Sigmoid colon (tissue), 7 donors: ENCODE data around the gene DNASE1L3. TPM values are rescaled to one million over a fixed set of nuclear protein-coding genes. Genes with fewer than 3 reads are reported as not detected.

Source experiments
- DNase-seq: peaks from one replicate; pipeline ENCODE4 v3.0.0-alpha.2; 2019
- H3K27ac ChIP-seq, 4 donors: fragments of 200-600 bp; sonication (generic); one replicate each; pipeline ENCODE4 v1.5.1; 2016 to 2019; ENCODE audit warnings: mild to moderate bottlenecking in 1 of 4
- H3K27me3 ChIP-seq, 3 donors: fragments of 200-600 bp; sonication (generic); one replicate each; pipeline ENCODE4 v1.5.1; 2019; ENCODE audit warnings: mild to moderate bottlenecking in 1 of 3
- H3K36me3 ChIP-seq, 4 donors: fragments of 200-600 bp; sonication (generic); one replicate each; pipeline ENCODE4 v1.5.1; 2016 to 2019
- H3K4me1 ChIP-seq, 4 donors: fragments of 200-600 bp; sonication (generic); one replicate each; pipeline ENCODE4 v1.5.1; 2017 to 2019
- H3K4me3 ChIP-seq, 4 donors: fragments of 200-600 bp; sonication (generic); one replicate each; pipeline ENCODE4 v1.5.1; 2017 to 2019; ENCODE audit warnings: mild to moderate bottlenecking in 2 of 4, moderate library complexity in 1 of 4
- H3K9me3 ChIP-seq, 4 donors: fragments of 200-600 bp in 3 of 4; sonication (generic) in 3 of 4; one replicate each; pipeline versions ENCODE4 v1.5.1 to v1.6.1; 2013 to 2019
- EP300 ChIP-seq, 4 donors: sonication (generic); formaldehyde crosslinking; IDR thresholded peaks; one replicate each; pipeline ENCODE4 v1.6.1; 2017; ENCODE audit warnings: antibody characterized with exemption in 4 of 4
- POLR2A ChIP-seq, 2 donors: fragments of 450-650 bp; IDR thresholded peaks; one replicate each; pipeline ENCODE4 v1.6.1; 2016; ENCODE audit warnings: antibody characterized with exemption in 2 of 2, mild to moderate bottlenecking in 2 of 2, moderate library complexity in 2 of 2
- POLR2AphosphoS5 ChIP-seq, 4 donors: sonication (generic); formaldehyde crosslinking; IDR thresholded peaks; one replicate each; pipeline ENCODE4 v1.6.1; 2017; ENCODE audit warnings: antibody characterized with exemption in 4 of 4
- WGBS, 2 donors: extraction: QIAGEN DNeasy Blood & Tissue Kit; methylation state at CpG; one replicate each; pipeline ENCODE4 v1.1.7; 2013; 5-methylcytosine and 5-hydroxymethylcytosine counted together
- intact Hi-C: fragments of 100-400 bp; cut with DNase I; formaldehyde crosslinking; loops from one replicate; pipeline ENCODE4 v1.15.1; 2023
- polyA plus RNA-seq, 3 donors: library from polyadenylated mRNA; stranded (reverse); fragments of 200-250 nt; gene quantifications; one replicate each; pipeline ENCODE4 v1.2.3, GENCODE V29; 2013
- total RNA-seq, 4 donors: library from RNA; depleted of rRNA; stranded (reverse); fragments of >200 nt; gene quantifications; one replicate each; pipeline ENCODE4 v1.1.0, GENCODE V29; 2016
- TF ChIP-seq, protein P1 (sequence below), 4 experiments: fragments of 450-650 bp in 3 of 4; fragments of 200-600 bp in 1 of 4; IDR thresholded peaks; one replicate each; pipeline ENCODE4 v1.5.1; 2016 to 2019; ENCODE audit warnings: antibody characterized with exemption in 4 of 4, mild to moderate bottlenecking in 3 of 4, moderate library complexity in 2 of 4
- donor health status: healthy with polysubstance abuse.
- donor health status: Bipolar disorder and iron deficiency.
- donor health status: healthy.

The DNASE1L3 gene
- total and polyA plus RNA-seq, 7 donors = 0.27 to 69.8 (median 4.9) TPM; not detected in 1

DNA sequence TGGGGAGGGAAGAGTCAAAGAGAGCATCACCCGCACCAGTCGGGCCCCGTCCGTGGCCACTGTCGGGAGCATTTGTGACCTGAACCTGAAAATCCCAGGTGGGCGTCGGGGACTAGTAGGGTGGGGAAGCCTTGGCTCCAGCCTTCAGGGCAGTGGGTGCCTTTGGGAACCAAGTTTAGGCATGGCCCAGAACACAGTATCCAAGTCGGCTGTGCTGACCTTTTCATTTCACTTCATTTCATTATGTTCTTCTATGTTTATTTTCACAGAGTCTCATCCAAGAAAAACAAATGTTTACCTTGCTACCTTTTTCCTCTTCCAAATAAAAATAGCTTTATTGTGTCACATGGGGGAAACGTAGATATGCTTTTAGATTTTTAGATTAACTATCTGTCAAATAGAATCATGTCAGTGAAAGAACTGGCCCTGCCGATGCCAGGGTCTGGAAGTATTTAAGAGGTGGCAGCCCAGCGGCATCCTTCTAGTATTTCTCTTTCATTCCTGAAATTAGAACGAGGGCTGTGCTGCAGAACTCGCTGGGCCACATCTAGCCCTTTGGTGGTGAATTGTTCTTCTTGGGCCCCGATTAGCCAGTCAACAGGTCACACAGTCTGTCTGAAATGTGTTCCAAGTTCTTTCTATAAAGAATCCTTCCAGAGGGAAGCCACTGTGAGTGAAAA is 60.5 kb downstream of the DNASE1L3 start:
- Histone ChIP-seq H3K27me3 (no peaks in the 10 kb centered on the region), H3K4me3 (no peak overlapping the region), H3K9me3 (no peaks in the 10 kb centered on the region), H3K4me1 (peaks cover 0 to 24% (median 15%) of the 10 kb centered on the region in 4 donors), H3K36me3 (peaks cover 24 to 99% (median 71%) of the 10 kb centered on the region in 4 donors), H3K27ac (peak overlapping the region in 3 of 4 donors; percentile 37 to 66 (median 52))
- TF ChIP-seq, protein P1, sequence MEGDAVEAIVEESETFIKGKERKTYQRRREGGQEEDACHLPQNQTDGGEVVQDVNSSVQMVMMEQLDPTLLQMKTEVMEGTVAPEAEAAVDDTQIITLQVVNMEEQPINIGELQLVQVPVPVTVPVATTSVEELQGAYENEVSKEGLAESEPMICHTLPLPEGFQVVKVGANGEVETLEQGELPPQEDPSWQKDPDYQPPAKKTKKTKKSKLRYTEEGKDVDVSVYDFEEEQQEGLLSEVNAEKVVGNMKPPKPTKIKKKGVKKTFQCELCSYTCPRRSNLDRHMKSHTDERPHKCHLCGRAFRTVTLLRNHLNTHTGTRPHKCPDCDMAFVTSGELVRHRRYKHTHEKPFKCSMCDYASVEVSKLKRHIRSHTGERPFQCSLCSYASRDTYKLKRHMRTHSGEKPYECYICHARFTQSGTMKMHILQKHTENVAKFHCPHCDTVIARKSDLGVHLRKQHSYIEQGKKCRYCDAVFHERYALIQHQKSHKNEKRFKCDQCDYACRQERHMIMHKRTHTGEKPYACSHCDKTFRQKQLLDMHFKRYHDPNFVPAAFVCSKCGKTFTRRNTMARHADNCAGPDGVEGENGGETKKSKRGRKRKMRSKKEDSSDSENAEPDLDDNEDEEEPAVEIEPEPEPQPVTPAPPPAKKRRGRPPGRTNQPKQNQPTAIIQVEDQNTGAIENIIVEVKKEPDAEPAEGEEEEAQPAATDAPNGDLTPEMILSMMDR (IDR thresholded peaks at IDR 0.05) = no peak
- TF ChIP-seq POLR2A (IDR thresholded peaks at IDR 0.05) = no peak
- TF ChIP-seq POLR2AphosphoS5 (IDR thresholded peaks at IDR 0.05) = no peak
- TF ChIP-seq EP300 (IDR thresholded peaks at IDR 0.05) = no peak
- intact Hi-C loops = no loop called here
- 91 to 92% methylated on average over 14 of the region's 14 CpGs for WGBS, 2 donors
- DNase-seq = no peak

- H3K4me3 ChIP-seq = no peak overlapping the region
- no peak overlapping the region for H3K27ac ChIP-seq
- no peaks in the 10 kb centered on the region for H3K27me3 ChIP-seq
- TF ChIP-seq POLR2AphosphoS5 (IDR thresholded peaks at IDR 0.05) (no peak), EP300 (IDR thresholded peaks at IDR 0.05) (no peak), POLR2A (IDR thresholded peaks at IDR 0.05) (no peak)
- TF ChIP-seq, protein P1 (IDR thresholded peaks at IDR 0.05) = no peak
- peaks cover 0 to 27% (median 16%) of the 10 kb centered on the region in 4 donors for H3K4me1 ChIP-seq
- DNase-seq = no peak
- no peaks in the 10 kb centered on the region for H3K9me3 ChIP-seq
- 97 to 98% methylated on average over 9 of the region's 9 CpGs for WGBS, 2 donors
- H3K36me3 ChIP-seq = peaks cover 19 to 96% (median 66%) of the 10 kb centered on the region in 4 donors
- intact Hi-C loops = no loop called here
These were observed 62.7 kb downstream of the DNASE1L3 start for GRCh38 chr3:58148049-58148448.

- peak overlapping the region in 1 of 4 donors; percentile 27 for H3K27ac ChIP-seq
- TF ChIP-seq POLR2A (IDR thresholded peaks at IDR 0.05) = no peak
- TF ChIP-seq POLR2AphosphoS5 (IDR thresholded peaks at IDR 0.05) = no peak
- H3K4me1 ChIP-seq = peaks cover 0 to 7% (median under 1%) of the 10 kb centered on the region in 4 donors
- H3K27me3 ChIP-seq = no peaks in the 10 kb centered on the region
- intact Hi-C loops = no loop called here
- DNase-seq = no peak
- no peak overlapping the region for H3K4me3 ChIP-seq
- 72 to 80% methylated on average over 7 of the region's 7 CpGs for WGBS, 2 donors
- H3K9me3 ChIP-seq = no peaks in the 10 kb centered on the region
- H3K36me3 ChIP-seq = peaks cover 17 to 97% (median 68%) of the 10 kb centered on the region in 4 donors
These were observed 66.1 kb downstream of the DNASE1L3 start for GRCh38 chr3:58144478-58145325.

DNA sequence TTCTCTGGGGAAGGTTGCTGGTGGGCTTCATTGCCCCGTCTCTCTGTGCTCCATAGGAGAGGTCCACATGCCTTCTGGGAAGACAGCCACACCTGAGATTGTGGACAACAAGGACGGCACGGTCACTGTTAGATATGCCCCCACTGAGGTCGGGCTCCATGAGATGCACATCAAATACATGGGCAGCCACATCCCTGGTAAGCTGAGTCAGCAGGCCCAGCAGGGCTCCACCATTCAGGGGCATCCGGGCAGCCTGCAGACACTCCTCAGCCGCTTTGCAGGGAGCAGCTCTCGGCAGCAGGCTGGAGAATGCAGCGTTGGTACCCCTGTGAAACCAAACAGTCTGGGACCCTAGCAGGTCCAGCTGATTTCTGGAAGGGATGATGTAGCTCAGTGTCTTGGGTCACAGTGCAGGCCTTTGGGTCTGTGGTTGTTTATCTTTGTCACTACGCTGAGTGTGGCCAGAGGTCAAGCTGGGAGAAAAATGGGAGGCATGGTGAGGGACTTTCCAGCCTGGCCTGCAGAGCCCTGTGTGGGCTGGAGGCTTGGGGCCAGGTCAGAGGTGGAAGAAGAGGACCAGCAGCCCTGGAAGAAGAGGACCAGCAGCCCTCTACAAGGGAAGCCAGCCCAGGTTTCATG is 67.2 kb downstream of the DNASE1L3 start:
- 87 to 88% methylated on average over 9 of the region's 9 CpGs for WGBS, 2 donors
- intact Hi-C loops = no loop called here
- Histone ChIP-seq H3K27me3 (no peaks in the 10 kb centered on the region), H3K4me1 (peaks cover 0 to 18% (median 5%) of the 10 kb centered on the region in 4 donors), H3K4me3 (no peak overlapping the region), H3K27ac (peak overlapping the region in 1 of 4 donors; percentile 27), H3K9me3 (no peaks in the 10 kb centered on the region), H3K36me3 (peaks cover 5 to 97% (median 62%) of the 10 kb centered on the region in 4 donors)
- DNase-seq = no peak
- TF ChIP-seq POLR2A (IDR thresholded peaks at IDR 0.05) (no peak), POLR2AphosphoS5 (IDR thresholded peaks at IDR 0.05) (no peak)

Other genes with a start within 250 kb of the DNASE1L3 start
- gene FLNB, start 202.6 kb downstream of the DNASE1L3 start, total RNA-seq = 100 to 1,000 TPM in 1 of 4 donors, 10 to 100 TPM in 3; 51.7 to 121 (median 76.7) TPM
- gene FLNB, start 202.6 kb downstream of the DNASE1L3 start, polyA plus RNA-seq = 100 to 1,000 TPM; 109 to 277 (median 121) TPM
- 10 to 100 TPM; 14.7 to 47.4 (median 31.2) TPM for gene ABHD6, start 26.8 kb upstream of the DNASE1L3 start, total RNA-seq
- 10 to 100 TPM in 1 of 3 donors, 1 to 10 TPM in 2; 6.0 to 15.4 (median 8.1) TPM for gene ABHD6, start 26.8 kb upstream of the DNASE1L3 start, polyA plus RNA-seq
- 10 to 100 TPM; 10.8 to 16.7 (median 13.8) TPM for gene RPP14, start 95.3 kb upstream of the DNASE1L3 start, total RNA-seq
- 10 to 100 TPM; 12.1 to 16.6 (median 15.6) TPM for gene RPP14, start 95.3 kb upstream of the DNASE1L3 start, polyA plus RNA-seq
- gene HTD2, start 95.5 kb upstream of the DNASE1L3 start, total RNA-seq = 10 to 100 TPM in 3 of 4 donors, 1 to 10 TPM in 1; 6.9 to 20.8 (median 12.5) TPM
- gene HTD2, start 95.5 kb upstream of the DNASE1L3 start, polyA plus RNA-seq = 10 to 100 TPM in 1 of 3 donors, 1 to 10 TPM in 2; 7.0 to 15.0 (median 7.2) TPM
- 10 to 100 TPM; 30.3 to 58.7 (median 50.5) TPM for gene PXK, start 121.9 kb upstream of the DNASE1L3 start, total RNA-seq
- gene PXK, start 121.9 kb upstream of the DNASE1L3 start, polyA plus RNA-seq = 10 to 100 TPM in 1 of 3 donors, 1 to 10 TPM in 2; 6.9 to 16.4 (median 8.4) TPM
- 100 to 1,000 TPM in 2 of 4 donors, 10 to 100 TPM in 2; 92.0 to 105 (median 98.9) TPM for gene PDHB, start 222.9 kb upstream of the DNASE1L3 start, total RNA-seq
- 100 to 1,000 TPM in 2 of 3 donors, 10 to 100 TPM in 1; 69.4 to 120 (median 111) TPM for gene PDHB, start 222.9 kb upstream of the DNASE1L3 start, polyA plus RNA-seq